Endodermal cell (in vitro differentiated cells): ENCODE results near the gene ZBTB16. TPM values are rescaled to one million over a fixed set of nuclear protein-coding genes. Genes with fewer than 3 reads are reported as not detected.

Experiments used
- DNase-seq: peaks from one replicate; pipeline ENCODE4 v3.0.0-alpha.2; 2017
- H3K27ac ChIP-seq: 2 replicates; pipeline ENCODE4 v1.5.1; 2013; ENCODE audit warnings: mild to moderate bottlenecking, low read depth, low read length, moderate library complexity
- H3K27me3 ChIP-seq: 2 replicates; pipeline ENCODE4 v1.6.1; 2013; ENCODE audit warnings: mild to moderate bottlenecking, low read length, moderate library complexity; ENCODE audit not compliant: insufficient read depth, control insufficient read depth, poor library complexity, severe bottlenecking
- H3K36me3 ChIP-seq: 2 replicates; pipeline ENCODE4 v1.7.0; 2013; ENCODE audit warnings: mild to moderate bottlenecking, low read length, moderate library complexity; ENCODE audit not compliant: control insufficient read depth, insufficient read depth
- H3K4me1 ChIP-seq: one replicate; pipeline ENCODE4 v1.7.0; 2013; ENCODE audit warnings: low read length; ENCODE audit not compliant: control insufficient read depth, insufficient read depth
- H3K4me3 ChIP-seq: 2 replicates; pipeline ENCODE4 v1.5.1; 2013; ENCODE audit warnings: mild to moderate bottlenecking, low read length, moderate library complexity
- H3K9ac ChIP-seq: 2 replicates; pipeline ENCODE4 v1.6.1; 2013; ENCODE audit warnings: mild to moderate bottlenecking, low read length, moderate library complexity; ENCODE audit not compliant: poor library complexity, severe bottlenecking; ENCODE audit errors: extremely low read depth
- H3K9me3 ChIP-seq: 2 replicates; pipeline ENCODE4 v1.6.1; 2013; ENCODE audit warnings: mild to moderate bottlenecking, low read length, moderate library complexity; ENCODE audit not compliant: control insufficient read depth
- H3K27ac Mint-ChIP-seq: 2 replicates; pipeline ENCODE4 v1.8.0; 2020; ENCODE audit warnings: mixed read lengths
- H3K27me3 Mint-ChIP-seq: 2 replicates; pipeline ENCODE4 v1.8.0; 2021; ENCODE audit warnings: mild to moderate bottlenecking, mixed read lengths; ENCODE audit not compliant: insufficient read depth
- H3K36me3 Mint-ChIP-seq: 2 replicates; pipeline ENCODE4 v1.8.0; 2020; ENCODE audit warnings: low read depth, mixed read lengths
- H3K4me1 Mint-ChIP-seq: 2 replicates; pipeline ENCODE4 v1.8.0; 2020; ENCODE audit warnings: mixed read lengths
- H3K4me3 Mint-ChIP-seq: 2 replicates; pipeline ENCODE4 v1.8.0; 2020; ENCODE audit warnings: mild to moderate bottlenecking, moderate library complexity, mixed read lengths
- H3K9me3 Mint-ChIP-seq: 2 replicates; pipeline ENCODE4 v1.8.0; 2020; ENCODE audit warnings: mild to moderate bottlenecking, mixed read lengths
- CTCF ChIP-seq: fragments of 200-600 bp; sonication (generic); conservative IDR thresholded peaks from 2 replicates; pipeline ENCODE4 v1.5.0; 2021; ENCODE audit warnings: antibody characterized with exemption, mild to moderate bottlenecking
- WGBS, 2 experiments: methylation state at CpG; one replicate each; pipeline versions ENCODE4 v1.1.5 to v1.1.7; 2013; ENCODE audit warnings: missing lambda C conversion rate in 2 of 2, mixed read lengths in 1 of 2; ENCODE audit not compliant: insufficient coverage in 1 of 2, insufficient read length in 1 of 2; 5-methylcytosine and 5-hydroxymethylcytosine counted together
- total RNA-seq, 2 donors: library from RNA; stranded (reverse); fragmentation: NEBNext Ultra II Directional in 1 of 2; extraction: Animal tissue kit (Norgen Biotek cat#: 25700) in 1 of 2; gene quantifications; 2 replicates in 1 of 2; 3 replicates in 1 of 2; pipeline ENCODE4 v1.2.1, GENCODE V29; 2021

Gene ZBTB16
- total RNA-seq, 2 donors from 2014 or later: 4.1 to 5.8 TPM

GRCh38 chr11:114253771-114254170 lies 194.3 kb downstream of the ZBTB16 start:
- H3K36me3 ChIP-seq: no peaks in the 10 kb centered on the region
- H3K27me3 Mint-ChIP-seq: peaks cover 14% of the 10 kb centered on the region
- H3K9me3 ChIP-seq: no peaks in the 10 kb centered on the region
- DNase-seq: no peak
- H3K27ac Mint-ChIP-seq: no peak overlapping the region
- H3K9ac ChIP-seq: no peak overlapping the region
- no peaks in the 10 kb centered on the region for H3K27me3 ChIP-seq
- no peaks in the 10 kb centered on the region for H3K9me3 Mint-ChIP-seq
- TF ChIP-seq CTCF: peak; percentile 39
- H3K36me3 Mint-ChIP-seq: no peaks in the 10 kb centered on the region
- no peak overlapping the region for H3K27ac ChIP-seq
- H3K4me1 ChIP-seq: no peaks in the 10 kb centered on the region
- no peak overlapping the region for H3K4me3 ChIP-seq
- WGBS, 2 experiments: 94 to 95% methylated on average over 2 of the region's 2 CpGs
- H3K4me1 Mint-ChIP-seq: peaks cover 12% of the 10 kb centered on the region
- H3K4me3 Mint-ChIP-seq: no peak overlapping the region

- Mint-ChIP-seq H3K36me3 (no peaks in the 10 kb centered on the region), H3K9me3 (no peaks in the 10 kb centered on the region), H3K27me3 (peaks cover 17% of the 10 kb centered on the region), H3K4me3 (no peak overlapping the region), H3K4me1 (peaks cover 12% of the 10 kb centered on the region), H3K27ac (no peak overlapping the region)
- no peak overlapping the region for H3K4me3 ChIP-seq
- H3K27me3 ChIP-seq: no peaks in the 10 kb centered on the region
- no peak overlapping the region for H3K9ac ChIP-seq
- no peaks in the 10 kb centered on the region for H3K36me3 ChIP-seq
- no peak overlapping the region for H3K27ac ChIP-seq
- WGBS, 2 experiments: 98% methylated on average over 12 of the region's 14 CpGs; no CpG with 5 or more reads in 1 of the 2 experiments
- TF ChIP-seq CTCF: no peak
- H3K4me1 ChIP-seq: no peaks in the 10 kb centered on the region
- H3K9me3 ChIP-seq: no peaks in the 10 kb centered on the region
- no peak for DNase-seq
These were observed 195.1 kb downstream of the ZBTB16 start for GRCh38 chr11:114254571-114255146.

- Mint-ChIP-seq H3K27ac (no peak overlapping the region), H3K36me3 (no peaks in the 10 kb centered on the region), H3K4me1 (peaks cover 12% of the 10 kb centered on the region), H3K4me3 (no peak overlapping the region), H3K9me3 (no peaks in the 10 kb centered on the region), H3K27me3 (peaks cover 15% of the 10 kb centered on the region)
- no peaks in the 10 kb centered on the region for H3K9me3 ChIP-seq
- 76 to 78% methylated on average over 9 to 11 of the region's 11 CpGs for WGBS, 2 experiments
- no peak for TF ChIP-seq CTCF
- H3K27me3 ChIP-seq: no peaks in the 10 kb centered on the region
- no peak for DNase-seq
- H3K9ac ChIP-seq: no peak overlapping the region
- no peak overlapping the region for H3K27ac ChIP-seq
- no peaks in the 10 kb centered on the region for H3K4me1 ChIP-seq
- H3K4me3 ChIP-seq: no peak overlapping the region
- H3K36me3 ChIP-seq: no peaks in the 10 kb centered on the region
These were observed 195.8 kb downstream of the ZBTB16 start for GRCh38 chr11:114255289-114255688.
